H1 (cell line): ENCODE measurements around the gene RSRC2. TPM values are rescaled to one million over a fixed set of nuclear protein-coding genes. Genes with fewer than 3 reads are reported as not detected.

Source experiments
- CTCF ChIA-PET: fragments of 300-600 bp; sonication (Branson Sonifier 250); formaldehyde crosslinking; loops from one replicate; lab custom pipeline; 2021; ENCODE audit not compliant: partially characterized antibody; lab: Charles Lee
- POLR2A ChIA-PET: fragments of 300-600 bp; sonication (Branson Sonifier 250); formaldehyde crosslinking; loops from one replicate; lab custom pipeline; 2021; ENCODE audit warnings: inconsistent platforms; ENCODE audit not compliant: partially characterized antibody; lab: Charles Lee
- DNase-seq, 2 experiments: peaks; one replicate each; pipeline versions ENCODE4 v3.0.0 to v3.0.0-alpha.2; 2010 to 2022; ENCODE audit warnings: low spot score in 2 of 2, low read depth in 1 of 2, mixed read lengths in 1 of 2
- FAIRE-seq: peaks from 2 replicates; lab custom pipeline; 2011; peaks lifted over from hg19 to GRCh38; lab: Jason Lieb, UNC
- H2AFZ ChIP-seq: 2 replicates; pipeline ENCODE4 v1.8.1; 2012; ENCODE audit warnings: low read length, inconsistent platforms
- H2AK5ac ChIP-seq: 2 replicates; pipeline ENCODE4 v1.6.1; 2013; ENCODE audit warnings: low read depth, low read length
- H2BK120ac ChIP-seq: replicated peaks from 2 replicates; pipeline ENCODE3; 2013; ENCODE audit warnings: low read depth, low read length, inconsistent platforms
- H2BK12ac ChIP-seq: 2 replicates; pipeline ENCODE4 v1.6.1; 2013; ENCODE audit warnings: low read depth, low read length
- H2BK15ac ChIP-seq: 2 replicates; pipeline ENCODE4 v1.6.1; 2013; ENCODE audit warnings: low read length
- H2BK20ac ChIP-seq: 2 replicates; pipeline ENCODE4 v1.6.1; 2013; ENCODE audit warnings: low read length
- H2BK5ac ChIP-seq: 2 replicates; pipeline ENCODE4 v1.6.1; 2013; ENCODE audit warnings: low read depth, low read length
- H3K14ac ChIP-seq: 2 replicates; pipeline ENCODE4 v1.6.1; 2013; ENCODE audit warnings: inconsistent platforms; ENCODE audit not compliant: insufficient read length
- H3K18ac ChIP-seq: 2 replicates; pipeline ENCODE4 v1.6.1; 2013; ENCODE audit warnings: low read length; ENCODE audit errors: extremely low read depth
- H3K23ac ChIP-seq: 2 replicates; pipeline ENCODE4 v1.6.1; 2013; ENCODE audit warnings: inconsistent platforms; ENCODE audit not compliant: insufficient read length
- H3K23me2 ChIP-seq: 2 replicates; pipeline ENCODE4 v1.6.1; 2013; ENCODE audit warnings: low read depth, low read length
- H3K27ac ChIP-seq: 2 replicates; pipeline ENCODE4 v1.6.1; 2011; ENCODE audit warnings: low read depth, low read length, inconsistent platforms
- H3K27me3 ChIP-seq, 4 experiments: replicated peaks in 1 of 4; 1 replicate in 1 of 4; 2 replicates in 3 of 4; pipeline versions ENCODE4 v1.6.1 to v1.8.1; 2011 to 2013; ENCODE audit warnings: low read length in 3 of 4, mild to moderate bottlenecking in 3 of 4, inconsistent platforms in 2 of 4, mixed read lengths in 2 of 4, moderate library complexity in 1 of 4; ENCODE audit not compliant: control insufficient read depth in 3 of 4, insufficient read depth in 3 of 4; ENCODE audit errors: extremely low read depth in 1 of 4
- H3K36me3 ChIP-seq, 4 experiments: 2 replicates each; pipeline versions ENCODE4 v1.6.1 to v1.8.1; 2011 to 2013; ENCODE audit warnings: mild to moderate bottlenecking in 4 of 4, low read length in 3 of 4, moderate library complexity in 2 of 4, control low read depth in 1 of 4, inconsistent platforms in 1 of 4; ENCODE audit not compliant: insufficient read depth in 4 of 4, control insufficient read depth in 2 of 4
- H3K4ac ChIP-seq: replicated peaks from 2 replicates; pipeline ENCODE3; 2013; ENCODE audit warnings: low read length, low read depth, mixed read lengths, inconsistent platforms; ENCODE audit not compliant: insufficient read length
- H3K4me1 ChIP-seq, 4 experiments: replicated peaks in 1 of 4; 1 replicate in 1 of 4; 2 replicates in 3 of 4; pipeline versions ENCODE4 v1.6.1 to v1.8.1; 2011 to 2013; ENCODE audit warnings: low read length in 3 of 4, inconsistent platforms in 2 of 4, mixed read lengths in 1 of 4; ENCODE audit not compliant: insufficient read depth in 4 of 4, control insufficient read depth in 3 of 4
- H3K4me2 ChIP-seq, 2 experiments: 2 replicates each; pipeline versions ENCODE4 v1.6.1 to v1.8.1; 2011 to 2013; ENCODE audit warnings: low read depth in 2 of 2, low read length in 2 of 2, control low read depth in 1 of 2, inconsistent platforms in 1 of 2, mild to moderate bottlenecking in 1 of 2; ENCODE audit not compliant: insufficient read depth in 1 of 2
- H3K4me3 ChIP-seq, 4 experiments: fragments of 200-600, 300-600 bp in 1 of 4; sonication (generic), shearing (Covaris generic), sonication (Bioruptor Twin) in 1 of 4; 2 replicates each; pipeline versions ENCODE4 v1.5.1 to v1.8.1; 2011 to 2016; ENCODE audit warnings: low read length in 4 of 4, low read depth in 3 of 4, control low read depth in 2 of 4, inconsistent platforms in 2 of 4, mild to moderate bottlenecking in 2 of 4, mixed read lengths in 1 of 4, moderate library complexity in 1 of 4; ENCODE audit not compliant: insufficient read depth in 2 of 4; ENCODE audit errors: extremely low read depth in 1 of 4
- H3K56ac ChIP-seq: replicated peaks from 2 replicates; pipeline ENCODE3; 2013; ENCODE audit warnings: low read depth, mild to moderate bottlenecking, mixed read lengths, low read length, inconsistent platforms; ENCODE audit not compliant: insufficient read length
- H3K79me1 ChIP-seq: 2 replicates; pipeline ENCODE4 v1.6.1; 2013; ENCODE audit warnings: low read depth, low read length, control low read depth
- H3K79me2 ChIP-seq, 2 experiments: 2 replicates each; pipeline versions ENCODE4 v1.6.1 to v1.8.1; 2012 to 2013; ENCODE audit warnings: low read length in 2 of 2, mild to moderate bottlenecking in 2 of 2, inconsistent platforms in 1 of 2; ENCODE audit not compliant: insufficient read depth in 2 of 2, control insufficient read depth in 1 of 2
- H3K9ac ChIP-seq, 4 experiments: replicated peaks in 1 of 4; 1 replicate in 1 of 4; 2 replicates in 3 of 4; pipeline versions ENCODE4 v1.6.1 to v1.8.1; 2011 to 2013; ENCODE audit warnings: low read depth in 3 of 4, low read length in 3 of 4, control low read depth in 2 of 4, mild to moderate bottlenecking in 2 of 4, moderate library complexity in 2 of 4, inconsistent platforms in 1 of 4; ENCODE audit errors: extremely low read depth in 1 of 4
- H3K9me3 ChIP-seq, 2 experiments: 2 replicates each; pipeline versions ENCODE4 v1.6.1 to v1.8.1; 2012 to 2013; ENCODE audit warnings: mild to moderate bottlenecking in 2 of 2, moderate library complexity in 2 of 2, control low read depth in 1 of 2, inconsistent platforms in 1 of 2, low read depth in 1 of 2, low read length in 1 of 2, mixed read lengths in 1 of 2; ENCODE audit not compliant: insufficient read depth in 2 of 2
- H4K20me1 ChIP-seq, 2 experiments: replicated peaks in 1 of 2; 2 replicates each; pipeline versions ENCODE3 to v1.8.1; 2011 to 2013; ENCODE audit warnings: inconsistent platforms in 2 of 2, low read length in 2 of 2, mild to moderate bottlenecking in 1 of 2; ENCODE audit not compliant: insufficient read depth in 2 of 2, control insufficient read depth in 1 of 2
- H4K5ac ChIP-seq: 2 replicates; pipeline ENCODE4 v1.6.1; 2013; ENCODE audit warnings: low read length, low read depth, mixed read lengths, inconsistent platforms; ENCODE audit not compliant: insufficient read length
- H4K8ac ChIP-seq: 2 replicates; pipeline ENCODE4 v1.8.0; 2013; ENCODE audit warnings: mild to moderate bottlenecking, moderate library complexity, low read length, inconsistent platforms; ENCODE audit not compliant: insufficient read depth; ENCODE audit errors: extremely low read depth
- H4K91ac ChIP-seq: replicated peaks from 2 replicates; pipeline ENCODE3; 2013; ENCODE audit warnings: low read length, mixed read lengths, inconsistent platforms; ENCODE audit not compliant: insufficient read length
- EGR1 ChIP-seq: IDR thresholded peaks from 2 replicates; pipeline ENCODE4 v1.6.1; 2011; ENCODE audit warnings: low read depth, low read length, borderline replicate concordance
- WGBS, 2 experiments: shearing (Covaris generic) in 1 of 2; methylation state at CpG; one replicate each; pipeline versions ENCODE4 v1.1.6 to v1.1.7; 2013 to 2015; ENCODE audit warnings: low lambda C conversion rate in 2 of 2, mixed read lengths in 2 of 2, inconsistent platforms in 1 of 2, low coverage in 1 of 2, missing lambda C conversion rate in 1 of 2; ENCODE audit not compliant: insufficient replicate concordance in 2 of 2, insufficient coverage in 1 of 2, insufficient read length in 1 of 2; ENCODE audit errors: extremely low coverage in 1 of 2, missing lambda C conversion rate in 1 of 2; 5-methylcytosine and 5-hydroxymethylcytosine counted together
- polyA plus RNA-seq, 7 experiments: library from polyadenylated mRNA; depleted of rRNA in 3 of 7; stranded (reverse) in 5 of 7; unstranded in 2 of 7; fragments of >200 nt in 5 of 7; fragments of 200-250 nt in 2 of 7; gene quantifications; 1 replicate in 5 of 7; 2 replicates in 1 of 7; 4 replicates in 1 of 7; pipeline versions ENCODE4 v1.2.1 to v1.2.3, GENCODE V29; 2011 to 2013; ENCODE audit warnings: missing spikeins in 2 of 7, mixed read lengths in 2 of 7
- total RNA-seq: library from RNA; stranded (reverse); fragmentation: NEBNext Ultra II Directional; extraction: Animal tissue kit (Norgen Biotek cat#: 25700); gene quantifications from 2 replicates; pipeline ENCODE4 v1.2.1, GENCODE V29; 2021
- TF ChIP-seq, protein P1 (sequence below): IDR thresholded peaks from 2 replicates; pipeline ENCODE4 v1.6.1; 2012; ENCODE audit warnings: inconsistent platforms

Gene RSRC2
- total and polyA plus RNA-seq, 2 of the 8 experiments (the other 6 are each of a cell fraction or from before 2014, with no cell fraction given), result 15.9 to 71.4 TPM

DNA sequence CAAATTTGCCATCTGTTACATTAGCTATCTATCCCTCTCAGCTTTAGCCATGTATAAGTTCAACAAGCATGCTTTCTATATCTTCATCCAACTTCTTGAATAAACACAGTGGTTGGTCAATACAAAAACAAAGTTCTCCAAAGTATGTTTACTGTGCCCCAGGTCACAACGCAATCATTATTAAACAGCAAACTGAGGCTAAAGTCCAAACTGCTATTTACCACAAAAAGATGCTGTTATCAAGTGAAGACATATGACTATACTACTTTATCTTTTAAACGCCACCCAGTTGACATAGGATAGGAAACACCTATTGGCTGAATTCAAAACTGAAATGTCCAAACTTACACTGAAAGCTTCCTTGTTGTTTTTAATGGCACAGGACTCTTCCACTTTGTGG is 37.7 kb downstream of the RSRC2 start:
- Histone ChIP-seq H4K91ac (no peak overlapping the region), H3K4me1 (no peaks in the 10 kb centered on the region), H3K36me3 (peaks cover 13 to 75% (median 43%) of the 10 kb centered on the region in 4 experiments), H3K27ac (no peak overlapping the region), H3K23me2 (no peaks in the 10 kb centered on the region), H3K27me3 (no peaks in the 10 kb centered on the region), H2BK5ac (no peak overlapping the region), H3K4me3 (no peak overlapping the region), H3K9ac (no peak overlapping the region), H3K4me2 (no peak overlapping the region), H4K5ac (no peak overlapping the region), H3K9me3 (no peaks in the 10 kb centered on the region), H3K23ac (no peak overlapping the region), H3K18ac (no peak overlapping the region), H2AK5ac (no peak overlapping the region), H2BK15ac (no peak overlapping the region), H3K79me2 (no peaks in the 10 kb centered on the region; a peak in 1 of 4 replicates), H4K8ac (no peak overlapping the region), H2BK20ac (no peak overlapping the region), H2AFZ (no peak overlapping the region), H2BK120ac (no peak overlapping the region), H3K56ac (no peak overlapping the region), H3K79me1 (peaks cover 3% of the 10 kb centered on the region; the same call in 1 of the 2 replicates), H4K20me1 (no peaks in the 10 kb centered on the region), H3K4ac (no peak overlapping the region), H2BK12ac (no peak overlapping the region), H3K14ac (no peak overlapping the region)
- DNase-seq, result no peak
- no peak for FAIRE-seq
- POLR2A ChIA-PET, result interaction anchor here (2.3 to 47.9 kb wide), 2 partner anchors 10 to 37 kb away, joined by 23 to 1221 read pairs; partner anchors contain the start of genes KNTC1, RSRC2 and ZCCHC8
- WGBS, 2 experiments, result 90% methylated on average over 2 of the region's 2 CpGs; no CpG with 5 or more reads in 1 of the 2 experiments
- CTCF ChIA-PET, result interaction anchor here (1.1 kb wide), 1 partner anchor 93 kb away, joined by 3 read pairs; no protein-coding TSS in a partner anchor
- TF ChIP-seq, protein P1, sequence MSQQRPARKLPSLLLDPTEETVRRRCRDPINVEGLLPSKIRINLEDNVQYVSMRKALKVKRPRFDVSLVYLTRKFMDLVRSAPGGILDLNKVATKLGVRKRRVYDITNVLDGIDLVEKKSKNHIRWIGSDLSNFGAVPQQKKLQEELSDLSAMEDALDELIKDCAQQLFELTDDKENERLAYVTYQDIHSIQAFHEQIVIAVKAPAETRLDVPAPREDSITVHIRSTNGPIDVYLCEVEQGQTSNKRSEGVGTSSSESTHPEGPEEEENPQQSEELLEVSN, result no peak
- no peak for TF ChIP-seq EGR1
